Measurements from ENCODE around the gene CCDC112. TPM values are rescaled to one million over a fixed set of nuclear protein-coding genes. Genes with fewer than 3 reads are reported as not detected.

CCDC112 gene
- total RNA-seq, 1 donor from 2014 or later: 13.0 TPM

DNA sequence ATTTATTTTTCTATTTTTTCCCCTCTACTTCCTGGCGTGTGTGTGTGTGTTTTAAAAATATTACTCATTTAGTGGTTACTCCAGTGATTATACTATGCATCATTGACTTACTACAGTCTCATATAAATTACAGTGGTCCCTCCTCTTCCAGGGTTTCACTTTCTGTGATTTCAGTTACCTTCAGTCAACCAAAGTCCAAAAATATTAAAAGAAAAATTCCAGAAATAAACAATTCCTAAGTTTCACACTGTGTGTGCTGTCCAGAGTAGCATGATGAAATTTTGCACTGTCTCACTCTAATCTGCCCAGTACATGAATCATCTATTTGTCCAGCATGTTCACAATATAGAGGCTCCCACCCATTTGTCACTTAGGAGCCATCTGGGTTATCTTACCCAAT is 47.4 kb upstream of the CCDC112 start:
- Histone ChIP-seq H4K20me1 (ENCODE audit: insufficient read depth, low read length) (no peaks in the 10 kb centered on the region), H2AFZ (ENCODE audit: low read depth, low read length) (no peak overlapping the region), H3K9ac (ENCODE audit: low read length) (no peak overlapping the region), H3K9me3 (ENCODE audit: insufficient read depth, low read depth, low read length) (no peaks in the 10 kb centered on the region), H3K4me2 (ENCODE audit: low read length) (peak overlapping the region; percentile 30), H3K27ac (ENCODE audit: low read depth, low read length) (no peak overlapping the region), H3K79me2 (ENCODE audit: insufficient read depth, low read length) (no peaks in the 10 kb centered on the region), H3K4me1 (ENCODE audit: insufficient read depth, low read length) (peaks cover 7% of the 10 kb centered on the region), H3K4me3 (ENCODE audit: insufficient read depth, low read depth, low read length) (no peak overlapping the region), H3K36me3 (ENCODE audit: insufficient read depth, low read length) (no peaks in the 10 kb centered on the region), H3K27me3 (ENCODE audit: insufficient read depth, low read length) (no peaks in the 10 kb centered on the region)
- no peak for FAIRE-seq
- Mint-ChIP-seq H3K27ac (ENCODE audit: unreplicated experiment) (peak overlapping the region; percentile 43), H3K4me1 (ENCODE audit: low read depth, unreplicated experiment) (peaks cover 15% of the 10 kb centered on the region), H3K36me3 (ENCODE audit: low read depth, unreplicated experiment) (no peaks in the 10 kb centered on the region), H3K27me3 (ENCODE audit: low read depth, unreplicated experiment) (no peaks in the 10 kb centered on the region), H3K4me3 (ENCODE audit: unreplicated experiment) (no peak overlapping the region), H3K9me3 (ENCODE audit: unreplicated experiment) (peaks cover 2% of the 10 kb centered on the region)
- DNase-seq (ENCODE audit: low read depth): peak; percentile 51
- TF ChIP-seq, protein P1, sequence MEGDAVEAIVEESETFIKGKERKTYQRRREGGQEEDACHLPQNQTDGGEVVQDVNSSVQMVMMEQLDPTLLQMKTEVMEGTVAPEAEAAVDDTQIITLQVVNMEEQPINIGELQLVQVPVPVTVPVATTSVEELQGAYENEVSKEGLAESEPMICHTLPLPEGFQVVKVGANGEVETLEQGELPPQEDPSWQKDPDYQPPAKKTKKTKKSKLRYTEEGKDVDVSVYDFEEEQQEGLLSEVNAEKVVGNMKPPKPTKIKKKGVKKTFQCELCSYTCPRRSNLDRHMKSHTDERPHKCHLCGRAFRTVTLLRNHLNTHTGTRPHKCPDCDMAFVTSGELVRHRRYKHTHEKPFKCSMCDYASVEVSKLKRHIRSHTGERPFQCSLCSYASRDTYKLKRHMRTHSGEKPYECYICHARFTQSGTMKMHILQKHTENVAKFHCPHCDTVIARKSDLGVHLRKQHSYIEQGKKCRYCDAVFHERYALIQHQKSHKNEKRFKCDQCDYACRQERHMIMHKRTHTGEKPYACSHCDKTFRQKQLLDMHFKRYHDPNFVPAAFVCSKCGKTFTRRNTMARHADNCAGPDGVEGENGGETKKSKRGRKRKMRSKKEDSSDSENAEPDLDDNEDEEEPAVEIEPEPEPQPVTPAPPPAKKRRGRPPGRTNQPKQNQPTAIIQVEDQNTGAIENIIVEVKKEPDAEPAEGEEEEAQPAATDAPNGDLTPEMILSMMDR (IDR thresholded peaks at IDR 0.05; ENCODE audit: insufficient read depth, low read depth, low read length): no peak
- TF ChIP-seq EZH2 (IDR thresholded peaks at IDR 0.05; ENCODE audit: insufficient read depth, low read length): no peak

DNA sequence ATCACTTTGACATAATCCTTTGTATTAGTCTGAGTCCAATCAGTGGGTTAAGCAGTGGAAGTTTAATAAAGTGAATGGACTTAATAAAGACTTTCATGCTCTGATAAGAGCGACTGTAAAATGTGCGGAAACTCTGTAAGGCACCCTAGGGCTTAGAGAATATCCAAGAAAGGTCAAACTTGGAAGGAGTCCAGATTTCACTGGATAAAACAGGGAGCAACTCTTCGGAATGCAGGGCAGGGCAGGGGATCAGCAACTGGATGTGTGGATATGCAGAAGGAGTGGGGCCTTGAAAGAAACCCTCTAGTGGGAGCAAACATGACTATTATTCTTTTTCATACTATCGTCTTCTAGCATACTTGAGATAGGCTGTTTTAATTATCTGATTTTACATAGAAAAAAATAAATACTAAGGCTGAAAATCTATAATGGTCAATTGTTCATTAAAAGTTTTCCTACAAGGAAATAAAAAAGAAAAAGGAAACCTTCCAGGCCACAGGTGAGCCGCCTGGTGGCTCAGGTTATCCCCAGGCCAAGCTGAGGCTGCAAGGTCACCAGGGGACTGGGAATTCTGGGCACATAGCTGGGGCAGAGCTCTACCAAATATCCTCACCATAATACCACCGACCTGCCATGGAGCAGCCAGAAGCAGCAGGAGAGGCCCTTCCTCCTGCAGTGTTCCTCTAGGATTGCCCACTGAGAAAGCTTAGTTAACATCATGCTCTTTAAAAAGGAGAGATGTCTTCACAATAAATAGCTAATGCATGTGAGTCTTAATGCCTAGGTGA is 46.3 kb upstream of the CCDC112 start:
- Mint-ChIP-seq H3K9me3 (ENCODE audit: unreplicated experiment) (peaks cover 2% of the 10 kb centered on the region), H3K36me3 (ENCODE audit: low read depth, unreplicated experiment) (no peaks in the 10 kb centered on the region), H3K27me3 (ENCODE audit: low read depth, unreplicated experiment) (no peaks in the 10 kb centered on the region), H3K4me3 (ENCODE audit: unreplicated experiment) (no peak overlapping the region), H3K4me1 (ENCODE audit: low read depth, unreplicated experiment) (peaks cover 6% of the 10 kb centered on the region), H3K27ac (ENCODE audit: unreplicated experiment) (no peak overlapping the region)
- Histone ChIP-seq H2AFZ (ENCODE audit: low read depth, low read length) (no peak overlapping the region), H3K9me3 (ENCODE audit: insufficient read depth, low read depth, low read length) (no peaks in the 10 kb centered on the region), H4K20me1 (ENCODE audit: insufficient read depth, low read length) (no peaks in the 10 kb centered on the region), H3K36me3 (ENCODE audit: insufficient read depth, low read length) (no peaks in the 10 kb centered on the region), H3K4me3 (ENCODE audit: insufficient read depth, low read depth, low read length) (no peak overlapping the region), H3K4me1 (ENCODE audit: insufficient read depth, low read length) (peaks cover 4% of the 10 kb centered on the region), H3K79me2 (ENCODE audit: insufficient read depth, low read length) (no peaks in the 10 kb centered on the region), H3K4me2 (ENCODE audit: low read length) (no peak overlapping the region), H3K27ac (ENCODE audit: low read depth, low read length) (no peak overlapping the region), H3K27me3 (ENCODE audit: insufficient read depth, low read length) (no peaks in the 10 kb centered on the region), H3K9ac (ENCODE audit: low read length) (no peak overlapping the region)
- DNase-seq (ENCODE audit: low read depth): no peak
- FAIRE-seq: no peak
- TF ChIP-seq EZH2 (IDR thresholded peaks at IDR 0.05; ENCODE audit: insufficient read depth, low read length): no peak
- TF ChIP-seq, protein P1 (IDR thresholded peaks at IDR 0.05; ENCODE audit: insufficient read depth, low read depth, low read length): no peak

DNA sequence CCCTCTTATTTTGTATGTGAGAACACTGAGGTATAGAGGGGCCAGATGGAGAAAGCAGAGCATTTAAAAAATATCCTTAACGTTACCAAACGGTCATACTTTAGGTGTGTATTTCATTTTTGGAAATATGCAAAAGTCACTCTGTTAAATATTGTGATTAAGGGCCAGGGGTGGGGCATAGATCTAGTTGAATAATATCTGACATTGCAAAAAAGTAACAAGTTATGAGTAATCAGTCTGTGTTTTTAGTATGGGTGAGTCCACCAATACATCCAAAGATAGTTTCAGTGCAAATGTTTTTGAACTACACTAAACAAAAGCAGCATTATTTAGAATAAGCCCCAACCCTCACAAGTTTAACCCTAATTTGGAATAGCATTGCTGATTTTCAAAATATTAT is 45.3 kb upstream of the CCDC112 start:
- H3K4me3 ChIP-seq (ENCODE audit: insufficient read depth, low read depth, low read length): no peak overlapping the region
- H3K36me3 ChIP-seq (ENCODE audit: insufficient read depth, low read length): no peaks in the 10 kb centered on the region
- no peaks in the 10 kb centered on the region for H3K27me3 ChIP-seq (ENCODE audit: insufficient read depth, low read length)
- no peaks in the 10 kb centered on the region for H3K9me3 ChIP-seq (ENCODE audit: insufficient read depth, low read depth, low read length)
- FAIRE-seq (no peak), DNase-seq (ENCODE audit: low read depth) (no peak)
- H3K27me3 Mint-ChIP-seq (ENCODE audit: low read depth, unreplicated experiment): no peaks in the 10 kb centered on the region
- no peak overlapping the region for H3K9ac ChIP-seq (ENCODE audit: low read length)
- H3K9me3 Mint-ChIP-seq (ENCODE audit: unreplicated experiment): peaks cover 2% of the 10 kb centered on the region
- no peaks in the 10 kb centered on the region for H3K79me2 ChIP-seq (ENCODE audit: insufficient read depth, low read length)
- H3K4me3 Mint-ChIP-seq (ENCODE audit: unreplicated experiment): no peak overlapping the region
- no peaks in the 10 kb centered on the region for H3K36me3 Mint-ChIP-seq (ENCODE audit: low read depth, unreplicated experiment)
- no peak overlapping the region for H3K27ac ChIP-seq (ENCODE audit: low read depth, low read length)
- H3K4me1 ChIP-seq (ENCODE audit: insufficient read depth, low read length): peaks cover 4% of the 10 kb centered on the region
- TF ChIP-seq, protein P1 (IDR thresholded peaks at IDR 0.05; ENCODE audit: insufficient read depth, low read depth, low read length): no peak
- TF ChIP-seq EZH2 (IDR thresholded peaks at IDR 0.05; ENCODE audit: insufficient read depth, low read length): no peak
- H3K4me1 Mint-ChIP-seq (ENCODE audit: low read depth, unreplicated experiment): peaks cover 6% of the 10 kb centered on the region
- no peak overlapping the region for H3K27ac Mint-ChIP-seq (ENCODE audit: unreplicated experiment)
- H4K20me1 ChIP-seq (ENCODE audit: insufficient read depth, low read length): no peaks in the 10 kb centered on the region
- H3K4me2 ChIP-seq (ENCODE audit: low read length): no peak overlapping the region
- H2AFZ ChIP-seq (ENCODE audit: low read depth, low read length): no peak overlapping the region

All from astrocyte (in vitro differentiated cells and primary cell).